Measurements from ENCODE around the gene BRS3.

- TF ChIP-seq, protein P1, sequence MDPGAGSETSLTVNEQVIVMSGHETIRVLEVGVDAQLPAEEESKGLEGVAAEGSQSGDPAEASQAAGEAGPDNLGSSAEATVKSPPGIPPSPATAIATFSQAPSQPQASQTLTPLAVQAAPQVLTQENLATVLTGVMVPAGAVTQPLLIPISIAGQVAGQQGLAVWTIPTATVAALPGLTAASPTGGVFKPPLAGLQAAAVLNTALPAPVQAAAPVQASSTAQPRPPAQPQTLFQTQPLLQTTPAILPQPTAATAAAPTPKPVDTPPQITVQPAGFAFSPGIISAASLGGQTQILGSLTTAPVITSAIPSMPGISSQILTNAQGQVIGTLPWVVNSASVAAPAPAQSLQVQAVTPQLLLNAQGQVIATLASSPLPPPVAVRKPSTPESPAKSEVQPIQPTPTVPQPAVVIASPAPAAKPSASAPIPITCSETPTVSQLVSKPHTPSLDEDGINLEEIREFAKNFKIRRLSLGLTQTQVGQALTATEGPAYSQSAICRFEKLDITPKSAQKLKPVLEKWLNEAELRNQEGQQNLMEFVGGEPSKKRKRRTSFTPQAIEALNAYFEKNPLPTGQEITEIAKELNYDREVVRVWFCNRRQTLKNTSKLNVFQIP (CRISPR knock-in tag; IDR thresholded peaks at IDR 0.05; ENCODE audit: borderline replicate concordance, low read depth), result no peak
- no peak for TF ChIP-seq ZFP3 (CRISPR knock-in tag; IDR thresholded peaks at IDR 0.05)
- no peak for TF ChIP-seq OSR1 (CRISPR knock-in tag; IDR thresholded peaks at IDR 0.05)
- no peak for TF ChIP-seq ISL1 (CRISPR knock-in tag; IDR thresholded peaks at IDR 0.05)
- TF ChIP-seq GLIS3 (CRISPR knock-in tag; IDR thresholded peaks at IDR 0.05), result no peak
- no peak for TF ChIP-seq RARB (CRISPR knock-in tag; IDR thresholded peaks at IDR 0.05)
- TF ChIP-seq ZFP30 (CRISPR knock-in tag; IDR thresholded peaks at IDR 0.05), result no peak
- TF ChIP-seq BACH2 (CRISPR knock-in tag; IDR thresholded peaks at IDR 0.05; ENCODE audit: borderline replicate concordance), result no peak
- no peak for TF ChIP-seq TCF4 (CRISPR knock-in tag; IDR thresholded peaks at IDR 0.05; ENCODE audit: borderline replicate concordance)
- no peak for TF ChIP-seq ESRRG (CRISPR knock-in tag; IDR thresholded peaks at IDR 0.05)
- no peak for TF ChIP-seq SNAI2 (CRISPR knock-in tag; IDR thresholded peaks at IDR 0.05)
These were observed 53.5 kb downstream of the BRS3 start for GRCh38 chrX:136541294-136541693.

Measured in SK-N-SH treated with all-trans-retinoic acid at 6 μM for 48 hours (cell line).